ENCODE data around the gene CSNK1G2.

The CSNK1G2 gene

DNA sequence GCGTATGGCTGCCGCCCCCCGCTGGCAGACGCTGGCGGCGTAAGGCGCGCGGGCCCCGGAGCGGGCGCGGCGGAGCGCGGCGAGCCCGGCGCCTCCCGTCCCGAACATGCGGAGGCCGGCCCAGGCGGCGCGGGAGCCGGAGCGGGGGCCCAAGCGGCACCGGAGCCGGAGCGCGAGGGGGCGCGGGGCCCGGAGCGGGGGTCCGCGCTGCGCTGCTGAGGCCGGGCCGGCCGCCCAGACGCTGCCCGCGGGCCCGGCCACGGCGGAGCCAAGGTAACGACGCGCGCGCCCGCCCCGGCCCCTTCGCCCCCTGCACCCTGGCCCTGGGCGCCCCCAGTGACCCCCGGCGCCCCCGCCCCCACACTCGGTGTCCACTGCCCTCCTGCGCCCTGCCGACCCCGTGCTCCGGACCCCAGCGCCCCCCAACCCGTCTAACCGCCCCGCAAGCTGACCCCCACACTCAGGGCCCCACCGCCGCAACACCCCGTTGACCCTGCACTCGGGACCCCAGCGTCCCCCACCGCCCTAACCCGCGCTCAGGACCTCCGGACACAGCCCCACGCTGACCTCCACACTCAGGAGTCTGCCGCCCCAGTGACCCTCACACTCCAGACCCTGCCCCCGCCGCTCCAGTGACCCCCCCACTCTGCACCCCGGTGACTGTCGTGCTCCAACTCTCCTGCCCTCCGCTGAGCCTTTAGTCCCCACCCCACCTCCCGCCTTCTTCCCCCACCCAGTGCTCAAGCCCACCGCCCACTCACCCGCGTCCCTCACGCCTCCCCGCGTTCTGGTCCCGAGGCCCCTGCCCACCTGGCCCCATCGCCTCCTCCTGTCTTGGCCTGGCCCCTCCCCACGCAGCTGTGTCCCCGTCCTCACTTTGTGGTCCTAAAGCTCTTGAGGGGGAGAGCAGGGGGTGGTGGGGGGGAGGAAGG is at the start of gene CSNK1G2:
CSNK1G2 (plus strand) TSS at position 27 of the 932 bp plus-strand sequence. CDS start 28,601 bp downstream, outside the sequence.
- DNase-seq (ENCODE audit: low read depth in 2 of 2): no peak

DNA sequence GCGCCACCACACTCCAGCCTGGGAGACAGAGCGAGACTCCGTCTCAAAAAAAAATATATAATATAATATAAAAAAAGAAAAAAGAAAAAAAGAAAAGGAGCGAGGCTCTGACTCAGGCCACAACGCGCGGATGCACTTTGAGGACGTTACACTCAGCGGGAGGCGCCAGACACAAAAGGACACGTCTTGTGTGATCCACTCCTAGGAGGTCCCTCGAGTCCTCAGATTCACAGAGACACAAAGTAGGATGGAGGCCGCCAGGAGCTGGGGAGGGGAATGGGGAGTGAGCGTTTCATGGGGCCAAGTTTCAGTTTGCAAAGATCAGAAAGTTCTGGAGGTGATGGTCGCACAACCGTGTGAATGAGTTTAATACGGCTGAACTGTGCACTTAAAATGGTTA is 47.2 kb upstream of the CSNK1G2 start:
- no peak for DNase-seq (ENCODE audit: low read depth in 2 of 2)

DNA sequence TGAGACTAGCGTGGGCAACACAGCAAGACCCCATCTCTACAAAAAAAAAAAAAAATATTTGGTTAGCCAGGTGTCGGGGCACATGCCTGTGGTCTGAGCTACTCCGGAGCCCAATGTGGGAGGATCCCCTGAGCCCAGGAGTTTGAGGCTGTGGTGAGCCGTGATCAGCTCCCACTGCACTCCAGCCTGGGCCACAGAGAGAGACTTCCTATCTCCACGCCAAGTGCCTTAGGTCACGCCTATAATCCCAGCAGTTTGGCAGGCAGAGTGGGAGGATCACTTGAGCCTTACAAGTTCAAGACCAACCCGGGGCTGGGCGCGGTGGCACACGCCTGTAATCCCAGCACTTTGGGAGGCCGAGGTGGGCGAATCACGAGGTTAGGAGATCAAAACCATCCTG is 44.5 kb upstream of the CSNK1G2 start:
- no peak for DNase-seq (ENCODE audit: low read depth in 2 of 2)

DNA sequence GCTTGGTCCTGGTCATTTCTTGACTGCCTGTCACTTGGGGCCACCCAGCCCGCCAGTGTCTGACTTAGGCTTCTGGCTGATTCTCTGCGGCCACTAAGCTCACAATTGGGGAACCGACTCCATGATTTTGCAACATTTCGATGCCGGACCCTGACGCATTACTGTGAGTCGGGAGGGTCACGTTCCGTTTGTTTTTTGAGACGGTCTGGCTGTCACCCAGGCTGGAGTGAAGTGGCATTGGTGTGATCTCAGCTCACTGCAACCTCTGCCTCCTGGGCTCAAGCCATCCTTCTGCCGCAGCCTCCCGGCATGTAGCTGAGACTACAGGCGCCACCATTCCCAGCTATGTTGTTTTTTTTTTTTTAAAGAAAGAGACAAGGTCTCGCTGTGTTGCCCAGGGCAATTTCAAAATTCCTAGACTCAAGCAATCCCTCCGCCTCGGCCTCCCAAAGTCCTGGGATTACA is 39.0 kb upstream of the CSNK1G2 start:
- no peak for DNase-seq (ENCODE audit: low read depth in 2 of 2)

DNA sequence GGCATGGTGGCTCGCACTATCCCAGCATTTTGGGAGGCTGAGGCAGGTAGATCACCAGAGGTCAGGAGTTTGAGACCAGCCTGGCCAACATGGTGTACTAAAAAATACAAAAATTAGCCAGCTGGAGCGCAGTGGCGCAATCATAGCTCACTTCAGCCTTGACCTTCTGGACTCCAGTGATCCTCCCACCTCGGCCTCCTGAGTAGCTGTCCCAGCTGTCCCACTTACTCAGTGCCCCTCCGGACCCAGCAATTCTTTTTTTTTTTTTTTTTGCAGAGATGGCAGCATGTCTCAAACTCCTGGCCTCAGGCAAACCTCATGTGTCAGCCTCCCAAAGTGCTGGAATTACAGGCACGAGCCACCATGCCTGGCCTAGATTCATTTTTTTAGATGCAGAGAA is 38.0 kb upstream of the CSNK1G2 start:
- no peak for DNase-seq (ENCODE audit: low read depth in 2 of 2)

DNA sequence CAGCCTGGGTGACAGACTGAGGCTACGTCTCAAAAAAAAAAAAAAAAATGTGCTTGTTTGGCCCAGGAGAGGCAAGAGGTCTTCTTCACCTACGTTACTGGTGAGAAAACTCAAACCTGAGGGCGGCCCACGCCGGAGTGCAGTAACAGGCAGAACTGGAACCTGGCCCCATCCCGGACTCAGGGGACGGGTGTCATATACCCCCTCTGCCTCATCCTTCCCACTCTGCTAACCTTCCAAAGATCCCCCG is 36.2 kb upstream of the CSNK1G2 start:
- DNase-seq (ENCODE audit: low read depth in 2 of 2): no peak

DNA sequence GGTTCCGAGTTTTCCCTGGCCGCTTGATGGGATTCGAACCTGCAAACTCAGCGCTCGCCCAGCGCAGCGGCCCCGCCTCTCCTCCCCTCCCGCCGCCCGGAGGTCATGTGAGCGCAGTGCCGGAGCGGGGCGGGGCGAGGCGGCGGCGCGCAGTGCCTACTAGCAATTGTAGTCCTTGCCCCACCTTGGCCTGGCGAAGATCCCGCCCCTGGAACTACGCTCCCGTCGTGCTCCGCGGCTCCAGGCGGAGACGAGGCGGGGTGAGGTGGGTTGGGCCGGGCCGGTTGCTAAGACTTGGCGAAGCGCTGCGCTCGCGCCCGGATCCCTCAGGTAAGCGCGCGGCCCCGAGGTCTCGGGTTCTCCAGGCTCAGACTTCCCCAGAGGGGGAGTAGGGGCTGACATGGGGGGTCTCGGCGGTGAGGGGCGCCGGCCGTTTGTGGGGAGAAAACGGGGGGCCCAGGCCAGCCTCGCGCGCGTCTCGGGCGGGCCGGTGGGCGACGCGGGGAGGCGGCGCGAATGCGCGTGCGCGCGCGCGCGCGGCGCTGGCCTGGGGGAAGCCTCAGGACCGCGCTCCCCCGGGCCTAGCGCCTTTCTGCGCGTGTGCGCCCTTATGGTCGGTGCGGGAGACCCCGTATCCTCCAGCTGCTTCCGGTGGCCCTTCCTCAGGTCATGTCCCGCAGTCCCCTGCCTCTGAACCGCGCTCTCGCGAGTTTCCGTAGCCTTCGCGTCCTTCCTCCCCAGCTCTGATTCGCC is 35.7 kb upstream of the CSNK1G2 start, which contains the start of the genes ADAT3 and SCAMP4:
ADAT3 (plus strand) TSS at position 290 of the 753 bp plus-strand sequence. CDS start 6,649 bp downstream, outside the sequence.
SCAMP4 (plus strand) TSS at position 290 of the 753 bp plus-strand sequence. CDS start 9,621 bp downstream, outside the sequence.
- peak; percentile 94 to 95 for DNase-seq (ENCODE audit: low read depth in 2 of 2)

DNA sequence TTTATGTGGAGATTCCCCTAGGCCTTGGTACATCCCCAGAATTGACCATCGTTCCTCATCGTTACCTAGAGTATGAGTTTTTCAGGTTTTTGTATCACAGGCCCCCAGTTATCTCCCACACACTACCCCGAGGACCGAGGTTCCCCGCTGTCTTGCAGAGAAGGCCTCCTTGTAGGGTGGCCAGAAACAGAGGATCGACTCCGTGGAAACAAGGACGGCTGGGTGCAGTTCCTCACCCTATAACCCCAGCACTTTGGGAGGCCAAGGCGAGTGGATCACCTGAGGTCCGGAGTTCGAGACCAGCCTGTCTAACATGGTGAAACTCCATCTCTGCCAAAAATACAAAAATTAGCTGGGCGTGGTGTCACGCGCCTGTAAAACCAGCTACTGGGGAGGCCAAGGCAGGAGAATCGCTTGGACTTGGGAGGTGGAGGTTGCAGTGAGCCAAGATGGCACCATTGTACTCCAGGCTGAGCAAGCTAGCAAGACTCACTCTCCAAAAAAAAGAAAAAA is 35.1 kb upstream of the CSNK1G2 start:
- no peak for DNase-seq (ENCODE audit: low read depth in 2 of 2)

DNA sequence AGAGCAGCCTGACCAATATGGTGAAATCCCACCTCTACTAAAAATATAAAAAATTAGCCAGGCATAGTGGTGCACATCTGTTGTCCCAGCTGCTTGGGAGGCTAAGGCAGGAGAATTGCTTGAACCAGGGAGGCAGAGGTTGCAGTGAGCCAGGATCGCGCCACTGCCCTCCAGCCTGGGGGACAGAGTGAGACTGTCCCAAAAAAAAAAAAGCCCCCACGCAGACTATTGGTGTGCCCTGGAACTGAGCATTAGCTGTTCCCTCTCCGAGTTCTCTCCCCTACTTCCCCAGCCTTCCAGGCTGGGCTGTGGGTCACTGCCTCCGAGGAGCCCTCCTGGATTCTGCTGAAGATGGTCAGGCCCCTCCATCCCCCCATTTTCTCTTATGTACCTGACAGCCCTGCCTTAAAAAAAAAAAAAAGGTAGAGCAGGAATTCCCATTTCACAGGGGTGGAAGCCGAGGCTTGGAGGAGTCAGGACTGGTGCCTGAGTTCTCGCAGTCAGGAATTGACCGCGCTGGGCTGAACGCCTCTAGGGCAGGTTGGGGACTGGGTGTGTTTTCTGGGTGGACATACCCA is 33.9 kb upstream of the CSNK1G2 start:
- DNase-seq (ENCODE audit: low read depth in 2 of 2): no peak

DNA sequence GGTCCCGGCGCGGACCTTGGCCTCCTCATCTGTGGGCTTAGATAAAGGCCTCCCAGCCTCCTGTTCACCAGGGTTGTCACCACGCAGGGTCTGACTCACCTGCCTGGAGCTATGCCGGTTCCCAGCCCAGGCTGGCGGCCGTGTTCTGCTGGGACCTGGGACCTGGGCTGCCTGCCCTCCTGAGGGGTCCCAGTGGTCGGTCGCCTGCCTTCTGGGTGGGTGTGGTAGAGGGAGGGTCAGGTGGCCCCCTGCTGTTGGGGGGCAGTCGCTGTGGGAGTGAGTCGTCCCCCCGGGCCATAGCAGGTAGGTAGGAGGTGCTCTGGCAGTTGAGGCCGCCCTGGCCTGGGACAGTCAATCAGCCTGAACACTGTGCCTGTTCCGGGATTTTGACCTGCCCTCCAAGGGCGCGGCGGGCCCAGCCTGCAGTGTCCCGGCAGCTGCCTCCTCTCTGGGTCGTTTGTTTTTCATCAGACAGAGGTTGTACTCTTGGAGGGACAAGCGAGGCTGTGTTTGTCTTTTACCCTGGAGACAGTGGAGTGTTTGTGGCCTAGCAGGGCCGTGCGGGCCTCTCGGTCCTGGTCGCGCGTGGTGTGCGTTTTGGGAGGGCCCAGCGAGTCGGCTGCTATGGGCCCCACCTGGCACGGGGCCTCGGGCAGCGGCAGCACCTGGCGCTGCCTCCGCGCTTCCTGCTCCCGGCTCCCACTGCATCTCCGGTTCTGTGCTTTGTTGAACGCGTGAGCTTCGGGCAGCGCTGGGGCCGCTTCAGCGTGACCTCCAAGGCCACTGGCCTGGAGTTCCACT is 33.2 kb upstream of the CSNK1G2 start:
- no peak for DNase-seq (ENCODE audit: low read depth in 2 of 2)

DNA sequence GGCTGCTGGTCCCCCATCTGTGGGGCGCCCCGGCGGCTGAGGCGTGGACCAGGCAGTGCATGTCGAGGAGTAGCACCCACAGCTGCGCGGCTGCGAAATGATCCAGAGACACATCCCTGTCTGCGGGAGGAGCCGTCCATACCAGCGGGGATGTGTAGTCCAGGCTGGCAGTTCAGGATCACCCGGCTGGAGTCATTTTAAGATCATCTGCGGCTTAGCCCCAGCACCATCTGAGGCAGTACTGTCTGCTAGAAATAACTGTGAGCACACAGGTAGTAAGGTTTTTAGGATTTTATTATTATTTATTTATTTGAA is 32.7 kb upstream of the CSNK1G2 start:
- no peak for DNase-seq (ENCODE audit: low read depth in 2 of 2)

DNA sequence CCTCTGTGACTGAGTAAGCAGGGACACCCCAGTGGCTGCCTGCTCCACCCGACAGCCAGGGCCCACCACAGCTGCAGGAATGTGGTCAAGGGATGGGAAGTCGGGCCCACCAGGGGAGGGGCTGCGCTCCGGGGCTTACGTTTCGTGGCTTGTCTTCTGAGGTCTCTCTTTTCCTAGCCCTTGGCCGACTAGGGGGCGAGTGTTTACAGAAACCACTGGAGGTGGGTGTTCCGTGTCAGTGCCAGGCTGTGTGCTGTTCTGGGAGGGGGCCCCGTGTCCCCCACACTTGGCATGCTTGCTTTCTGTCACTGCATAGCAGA is 31.3 kb upstream of the CSNK1G2 start:
- DNase-seq (ENCODE audit: low read depth in 2 of 2): no peak

DNA sequence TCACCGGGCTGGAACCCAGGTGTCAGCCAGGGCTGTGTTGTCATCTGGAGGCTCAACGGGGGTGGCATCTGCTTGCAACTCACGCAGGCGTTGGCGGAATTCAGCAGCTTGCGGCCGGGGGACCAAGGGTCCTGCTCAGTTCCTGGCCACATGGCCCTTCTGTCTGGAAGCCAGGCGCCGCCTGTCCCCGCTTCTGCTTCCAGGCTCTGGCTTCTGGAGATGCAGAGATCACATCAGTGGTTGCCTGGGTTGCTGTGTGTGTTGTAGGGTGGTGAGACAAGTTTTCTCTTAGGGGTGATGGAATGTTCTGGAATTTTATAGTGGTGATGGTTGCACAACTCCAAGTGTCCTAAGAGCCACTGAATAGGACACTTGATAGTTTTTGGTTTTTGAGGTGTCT is 30.8 kb upstream of the CSNK1G2 start:
- DNase-seq (ENCODE audit: low read depth in 2 of 2): no peak

DNA sequence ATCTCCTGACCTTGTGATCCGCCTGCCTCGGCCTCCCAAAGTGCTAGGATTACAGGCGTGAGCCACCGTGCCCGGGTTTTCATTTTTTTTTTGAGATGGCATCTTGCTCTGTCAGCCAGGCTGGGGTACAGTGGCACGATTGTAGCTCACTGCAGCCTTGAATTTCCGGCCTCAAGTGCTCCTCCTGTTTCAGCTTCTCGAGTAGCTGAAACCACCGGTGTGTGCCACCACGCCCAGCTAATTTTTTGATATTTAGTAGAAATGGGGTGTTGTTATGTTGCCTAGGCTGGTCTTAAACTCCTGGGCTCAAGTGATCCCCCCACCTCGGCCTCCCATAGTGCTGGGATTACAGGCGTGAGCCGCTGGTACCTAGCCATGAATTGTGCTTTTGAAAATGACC is 29.9 kb upstream of the CSNK1G2 start:
- DNase-seq (ENCODE audit: low read depth in 2 of 2): no peak

DNA sequence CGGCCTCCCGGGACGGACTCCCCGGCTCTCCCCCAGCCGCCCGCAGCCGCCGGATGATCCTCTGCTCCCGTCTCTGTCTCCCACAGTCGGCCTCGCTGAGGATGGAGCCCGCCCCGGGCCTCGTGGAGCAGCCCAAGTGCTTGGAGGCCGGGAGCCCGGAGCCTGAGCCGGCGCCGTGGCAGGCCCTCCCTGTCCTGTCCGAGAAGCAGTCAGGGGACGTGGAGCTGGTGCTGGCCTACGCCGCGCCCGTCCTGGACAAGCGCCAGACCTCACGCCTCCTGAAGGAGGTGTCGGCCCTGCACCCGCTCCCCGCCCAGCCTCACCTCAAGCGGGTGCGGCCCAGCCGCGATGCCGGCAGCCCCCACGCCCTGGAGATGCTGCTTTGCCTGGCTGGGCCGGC is 29.0 kb upstream of the CSNK1G2 start:
- DNase-seq (ENCODE audit: low read depth in 2 of 2): no peak

DNA sequence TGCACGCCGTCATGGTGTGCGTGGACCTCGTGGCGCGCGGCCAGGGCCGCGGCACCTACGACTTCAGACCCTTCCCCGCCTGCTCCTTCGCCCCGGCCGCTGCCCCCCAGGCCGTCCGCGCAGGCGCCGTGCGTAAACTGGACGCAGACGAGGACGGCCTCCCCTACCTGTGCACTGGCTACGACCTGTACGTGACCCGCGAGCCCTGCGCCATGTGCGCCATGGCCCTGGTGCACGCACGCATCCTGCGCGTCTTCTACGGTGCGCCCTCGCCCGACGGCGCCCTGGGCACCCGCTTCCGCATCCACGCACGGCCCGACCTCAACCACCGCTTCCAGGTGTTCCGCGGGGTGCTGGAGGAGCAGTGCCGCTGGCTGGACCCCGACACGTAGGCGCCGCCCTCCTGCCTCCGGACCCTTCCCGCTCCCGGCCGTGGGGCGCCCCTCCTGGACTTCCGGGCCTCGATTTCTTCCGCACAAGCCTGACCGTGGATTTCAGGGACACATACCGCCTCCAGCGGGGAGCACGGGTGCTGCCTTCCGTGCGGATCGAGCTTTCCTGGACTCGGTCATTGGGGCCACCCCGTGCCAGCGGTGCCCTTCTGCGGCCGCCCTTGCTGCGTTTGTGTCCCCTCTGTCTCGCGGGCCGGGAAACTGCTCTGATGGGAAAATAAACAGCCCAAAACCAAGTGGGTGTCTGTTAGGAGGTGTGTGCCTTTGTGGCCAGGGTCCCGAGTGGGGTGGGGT is 28.0 kb upstream of the CSNK1G2 start:
- DNase-seq (ENCODE audit: low read depth in 2 of 2): no peak

DNA sequence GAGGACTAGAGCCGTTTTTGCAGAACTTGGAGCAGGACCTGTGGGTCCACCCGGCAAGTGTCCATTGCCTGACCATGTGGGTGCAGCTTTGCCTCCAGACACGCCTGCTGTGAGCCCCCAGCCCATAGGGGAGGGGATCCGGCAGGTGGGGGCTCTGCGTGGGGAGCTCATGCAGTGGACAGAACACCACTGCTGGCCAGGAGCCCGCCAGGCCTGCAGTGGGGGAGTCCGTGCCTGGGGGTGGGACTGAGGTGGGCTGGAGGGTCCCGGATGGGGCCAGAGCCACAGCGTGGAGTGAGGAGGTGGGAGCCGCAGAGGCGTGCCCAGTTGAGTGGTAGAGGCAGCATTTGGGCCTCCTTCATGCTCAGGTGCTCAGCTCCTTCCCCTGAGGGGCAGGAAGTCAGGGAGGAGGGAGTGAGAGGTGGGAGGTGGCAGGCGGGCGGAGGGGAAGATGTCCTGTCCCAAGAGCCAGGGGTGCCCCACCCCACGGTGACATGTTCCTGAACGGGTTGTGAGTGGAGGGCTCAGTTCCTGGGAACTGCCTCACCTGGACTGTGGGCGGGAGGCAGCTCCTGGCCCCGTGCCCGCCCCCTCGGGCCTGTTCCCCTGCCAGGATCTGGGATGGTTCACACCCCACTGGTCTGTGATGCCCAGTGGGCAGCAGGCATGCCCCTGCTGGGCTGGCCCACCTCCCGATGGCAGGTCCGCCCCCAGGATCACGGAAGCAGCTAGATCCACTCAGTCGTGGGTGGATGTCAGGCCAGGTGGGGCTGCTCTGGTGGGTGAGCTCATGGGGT is 27.0 kb upstream of the CSNK1G2 start:
- no peak for DNase-seq (ENCODE audit: low read depth in 2 of 2)

DNA sequence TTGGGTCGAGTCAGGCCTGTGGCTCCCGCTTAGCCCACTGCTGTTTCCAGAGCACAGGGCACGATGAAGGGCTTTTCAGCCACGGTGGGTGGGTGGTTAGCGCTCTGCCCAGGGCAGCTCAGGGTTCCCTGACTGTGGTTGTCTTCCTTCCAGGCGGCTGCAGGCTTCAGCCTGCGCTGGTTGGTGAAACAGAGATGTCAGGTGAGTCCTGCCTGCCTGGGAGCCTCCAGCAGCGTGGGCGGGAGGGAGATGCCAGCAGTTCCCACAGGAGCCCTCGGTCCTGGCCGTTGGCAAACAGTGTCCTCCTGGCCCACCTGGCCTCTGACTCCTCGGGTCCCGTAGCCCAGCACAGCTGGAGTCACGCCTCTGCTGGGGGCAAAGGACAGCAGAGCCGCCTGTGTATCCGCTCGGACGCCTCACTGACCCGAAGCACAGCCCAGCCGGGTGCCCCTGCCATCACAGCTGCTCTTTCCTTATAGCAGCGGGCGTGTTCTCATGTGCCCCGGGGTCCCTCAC is 26.1 kb upstream of the CSNK1G2 start:
- no peak for DNase-seq (ENCODE audit: low read depth in 2 of 2)

DNA sequence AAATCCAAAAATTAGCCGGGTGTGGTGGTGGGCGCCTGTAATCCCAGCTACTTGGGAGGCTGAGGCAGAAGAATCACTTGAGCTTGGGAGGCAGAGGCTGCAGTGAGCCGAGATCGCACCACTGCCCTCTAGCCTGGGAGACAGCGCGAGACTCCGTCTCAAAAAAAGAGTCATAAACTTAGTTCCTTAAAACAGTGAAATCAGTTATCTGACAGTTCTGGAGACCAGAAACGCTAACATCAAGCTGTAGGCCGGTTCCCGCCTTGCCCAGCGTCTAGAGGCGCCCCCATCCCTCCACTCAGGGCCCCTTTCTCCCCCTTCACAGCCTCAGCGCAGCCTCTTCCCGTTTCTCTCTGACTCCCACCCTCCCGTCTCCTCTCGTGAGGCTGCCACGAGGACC is 23.8 kb upstream of the CSNK1G2 start:
- DNase-seq (ENCODE audit: low read depth in 2 of 2): no peak

DNA sequence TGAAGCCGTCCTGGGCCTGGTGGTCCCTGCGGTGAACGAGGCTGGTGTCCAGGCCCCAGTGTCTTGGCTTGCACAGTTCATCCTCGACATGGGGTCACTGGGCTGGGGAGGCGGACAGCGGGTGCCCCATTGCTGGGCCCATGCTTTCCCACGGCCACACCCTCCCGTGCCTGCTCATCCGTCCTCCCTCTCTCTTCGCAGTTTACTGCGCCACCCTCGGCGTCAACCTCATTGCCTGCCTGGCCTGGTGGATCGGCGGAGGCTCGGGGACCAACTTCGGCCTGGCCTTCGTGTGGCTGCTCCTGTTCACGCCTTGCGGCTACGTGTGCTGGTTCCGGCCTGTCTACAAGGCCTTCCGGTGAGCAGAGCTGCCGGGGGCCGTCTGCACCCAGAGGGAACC is 23.0 kb upstream of the CSNK1G2 start:
- no peak for DNase-seq (ENCODE audit: low read depth in 2 of 2)
